ENCODE measurements around the gene PPP2R2C. TPM values are rescaled to one million over a fixed set of nuclear protein-coding genes. Genes with fewer than 3 reads are reported as not detected.

Gene PPP2R2C
- total RNA-seq, 4 donors from 2014 or later = 0.50 to 2.7 (median 1.4) TPM

GRCh38 chr4:6319530-6320150, 152.8 kb downstream of the PPP2R2C start:
- no peaks in the 10 kb centered on the region for H3K4me1 ChIP-seq
- 47% methylated on average over 3 of the region's 12 CpGs for WGBS
- intact Hi-C loops (cut with DNase I) = no loop called here
- DNase-seq (ENCODE audit: extremely low spot score) = no peak
- H3K4me3 ChIP-seq = no peak overlapping the region
- H3K27ac ChIP-seq (replicated peaks in 1 of 4) = no peak overlapping the region
- peaks cover 0 to 7% (median 4%) of the 10 kb centered on the region in 4 donors for H3K9me3 ChIP-seq
- H3K27me3 ChIP-seq = peaks cover 0 to 21% (median 0%) of the 10 kb centered on the region in 4 donors
- H3K36me3 ChIP-seq = no peaks in the 10 kb centered on the region
- no peak for TF ChIP-seq POLR2A (IDR thresholded peaks at IDR 0.05; ENCODE audit: low read depth)

GRCh38 chr4:6318206-6318605, 154.2 kb downstream of the PPP2R2C start:
- no peak overlapping the region for H3K27ac ChIP-seq (replicated peaks in 1 of 4)
- peaks cover 0 to 7% (median 4%) of the 10 kb centered on the region in 4 donors for H3K9me3 ChIP-seq
- intact Hi-C loops (cut with DNase I) = no loop called here
- no peaks in the 10 kb centered on the region for H3K36me3 ChIP-seq
- DNase-seq (ENCODE audit: extremely low spot score) = no peak
- peaks cover 0 to 21% (median 0%) of the 10 kb centered on the region in 4 donors for H3K27me3 ChIP-seq
- TF ChIP-seq EP300 (IDR thresholded peaks at IDR 0.05) (no peak), POLR2AphosphoS5 (IDR thresholded peaks at IDR 0.05) (no peak), CTCF (IDR thresholded peaks at IDR 0.05) (no peak), POLR2A (IDR thresholded peaks at IDR 0.05; ENCODE audit: low read depth) (no peak)
- WGBS = 78% methylated on average over 3 of the region's 12 CpGs
- no peak overlapping the region for H3K4me3 ChIP-seq
- no peaks in the 10 kb centered on the region for H3K4me1 ChIP-seq

DNA sequence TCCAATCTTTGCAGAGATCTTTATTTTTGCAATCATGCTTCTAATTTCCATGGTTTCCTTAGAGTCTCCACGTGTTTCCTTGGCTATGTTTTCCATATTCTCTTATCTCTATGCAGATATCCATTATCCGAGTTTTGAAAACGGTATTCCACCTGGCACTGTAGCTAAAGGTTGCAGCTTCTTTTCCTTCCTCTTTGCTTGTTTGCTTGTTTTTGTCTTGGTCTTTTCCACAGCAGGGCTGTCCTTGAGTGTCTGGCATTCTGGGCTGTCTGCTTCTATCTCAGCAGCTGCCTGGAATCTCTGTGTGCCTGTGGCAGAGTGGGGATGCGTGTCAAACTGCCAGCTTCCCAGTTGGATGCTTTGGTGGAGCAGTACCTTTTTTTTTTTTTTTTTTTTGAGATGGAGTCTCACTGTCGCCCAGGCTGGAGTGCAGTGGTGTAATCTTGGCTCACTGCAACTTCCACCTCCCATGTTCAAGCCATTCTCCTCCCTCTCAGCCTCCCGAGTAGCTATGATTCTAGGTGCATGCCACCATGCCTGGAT, 155.9 kb downstream of the PPP2R2C start:
- no peaks in the 10 kb centered on the region for H3K36me3 ChIP-seq
- no peak for DNase-seq (ENCODE audit: extremely low spot score)
- peaks cover 0 to 21% (median 0%) of the 10 kb centered on the region in 4 donors for H3K27me3 ChIP-seq
- peaks cover 0 to 7% (median 4%) of the 10 kb centered on the region in 4 donors for H3K9me3 ChIP-seq
- WGBS = 69% methylated on average over 6 of the region's 6 CpGs
- H3K4me1 ChIP-seq = no peaks in the 10 kb centered on the region
- TF ChIP-seq POLR2A (IDR thresholded peaks at IDR 0.05; ENCODE audit: low read depth) (no peak), EP300 (IDR thresholded peaks at IDR 0.05) (no peak), POLR2AphosphoS5 (IDR thresholded peaks at IDR 0.05) (no peak), CTCF (IDR thresholded peaks at IDR 0.05) (no peak)
- H3K4me3 ChIP-seq = no peak overlapping the region
- no peak overlapping the region for H3K27ac ChIP-seq (replicated peaks in 1 of 4)
- intact Hi-C loops (cut with DNase I) = no loop called here

GRCh38 chr4:6313216-6313615, 159.2 kb downstream of the PPP2R2C start:
- intact Hi-C loops (cut with DNase I) = no loop called here
- DNase-seq (ENCODE audit: extremely low spot score) = no peak
- peaks cover 0 to 17% (median 0%) of the 10 kb centered on the region in 4 donors for H3K27me3 ChIP-seq
- H3K4me3 ChIP-seq = no peak overlapping the region
- 83% methylated on average over 6 of the region's 6 CpGs for WGBS
- peaks cover 10 to 16% (median 13%) of the 10 kb centered on the region in 4 donors for H3K4me1 ChIP-seq
- H3K36me3 ChIP-seq = no peaks in the 10 kb centered on the region
- TF ChIP-seq POLR2A (IDR thresholded peaks at IDR 0.05; ENCODE audit: low read depth) (no peak), EP300 (IDR thresholded peaks at IDR 0.05) (no peak), POLR2AphosphoS5 (IDR thresholded peaks at IDR 0.05) (no peak), CTCF (IDR thresholded peaks at IDR 0.05) (no peak)
- no peaks in the 10 kb centered on the region for H3K9me3 ChIP-seq
- H3K27ac ChIP-seq (replicated peaks in 1 of 4) = no peak overlapping the region

- intact Hi-C loops (cut with DNase I) = no loop called here
- peak overlapping the region; percentile 55 to 71 (median 61) for H3K4me3 ChIP-seq
- TF ChIP-seq CTCF (IDR thresholded peaks at IDR 0.05) (no peak), EP300 (IDR thresholded peaks at IDR 0.05) (no peak), POLR2A (IDR thresholded peaks at IDR 0.05; ENCODE audit: low read depth) (no peak), POLR2AphosphoS5 (IDR thresholded peaks at IDR 0.05) (no peak)
Observed at GRCh38 chr4:6309777-6310176, 162.6 kb downstream of the PPP2R2C start.

More at GRCh38 chr4:6309777-6310176, 162.6 kb downstream of the PPP2R2C start:
- peaks cover 0 to 7% (median 0%) of the 10 kb centered on the region in 4 donors for H3K27me3 ChIP-seq
- WGBS = 81% methylated on average over 7 of the region's 7 CpGs
- H3K4me1 ChIP-seq = peaks cover 10 to 16% (median 13%) of the 10 kb centered on the region in 4 donors
- no peak for DNase-seq (ENCODE audit: extremely low spot score)
- H3K36me3 ChIP-seq = peaks cover 0 to 6% (median 4%) of the 10 kb centered on the region in 4 donors
- H3K9me3 ChIP-seq = no peaks in the 10 kb centered on the region
- no peak overlapping the region for H3K27ac ChIP-seq (replicated peaks in 1 of 4)
